ENCODE data around the gene SNX22.

Gene SNX22

DNA sequence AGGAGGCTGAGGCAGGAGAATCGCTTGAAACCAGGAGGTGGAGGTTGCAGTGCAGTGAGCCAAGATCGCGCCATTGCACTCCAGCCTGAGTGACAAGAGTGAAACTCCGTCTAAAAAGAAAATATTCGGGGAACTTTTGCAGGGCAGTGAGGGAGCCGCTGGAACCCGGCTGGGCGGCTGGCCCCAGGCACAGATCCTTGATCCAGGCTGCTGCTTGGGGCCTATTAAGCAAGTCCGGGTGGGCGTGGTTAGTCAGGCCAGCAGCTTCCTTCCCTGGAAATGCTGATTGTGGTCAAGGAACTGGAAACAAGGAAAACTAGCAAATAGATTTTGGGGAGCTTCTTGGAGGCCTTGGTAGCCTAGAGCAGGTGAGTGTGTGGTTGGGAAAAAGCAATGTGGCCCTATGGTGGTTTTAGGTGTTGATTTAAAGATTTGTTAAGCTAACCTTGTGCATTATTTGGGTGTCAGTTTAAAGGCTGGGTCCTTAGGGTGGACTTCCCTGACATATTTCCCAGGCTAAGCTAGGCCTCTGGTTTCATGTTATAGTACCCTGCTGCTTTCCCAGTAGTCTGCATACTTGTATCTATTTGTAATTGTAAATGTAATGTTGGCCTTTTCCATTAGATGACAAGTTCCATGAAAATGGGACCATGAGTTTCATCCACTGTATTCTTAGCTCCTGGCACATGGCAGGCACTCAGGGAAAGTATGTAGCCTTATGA lies 17.7 kb upstream of the SNX22 start:
- peaks cover 46% of the 10 kb centered on the region for H3K36me3 ChIP-seq (ENCODE audit: control insufficient read depth, insufficient read depth, low read length)
- no peak overlapping the region for H3K27ac ChIP-seq (ENCODE audit: insufficient read depth, low read depth, low read length, poor library complexity, severe bottlenecking)
- 92 to 94% methylated on average over 10 of the region's 10 CpGs for WGBS, 2 experiments
- no peaks in the 10 kb centered on the region for H3K27me3 ChIP-seq (ENCODE audit: control insufficient read depth, insufficient read depth, low read length, poor library complexity, severe bottlenecking)
- H3K4me1 ChIP-seq (ENCODE audit: control insufficient read depth, insufficient read depth, low read length) = no peaks in the 10 kb centered on the region
- no peaks in the 10 kb centered on the region for H3K9me3 ChIP-seq (ENCODE audit: control insufficient read depth, low read length)
- H3K4me3 ChIP-seq (ENCODE audit: insufficient read depth, low read depth, low read length) = no peak overlapping the region

DNA sequence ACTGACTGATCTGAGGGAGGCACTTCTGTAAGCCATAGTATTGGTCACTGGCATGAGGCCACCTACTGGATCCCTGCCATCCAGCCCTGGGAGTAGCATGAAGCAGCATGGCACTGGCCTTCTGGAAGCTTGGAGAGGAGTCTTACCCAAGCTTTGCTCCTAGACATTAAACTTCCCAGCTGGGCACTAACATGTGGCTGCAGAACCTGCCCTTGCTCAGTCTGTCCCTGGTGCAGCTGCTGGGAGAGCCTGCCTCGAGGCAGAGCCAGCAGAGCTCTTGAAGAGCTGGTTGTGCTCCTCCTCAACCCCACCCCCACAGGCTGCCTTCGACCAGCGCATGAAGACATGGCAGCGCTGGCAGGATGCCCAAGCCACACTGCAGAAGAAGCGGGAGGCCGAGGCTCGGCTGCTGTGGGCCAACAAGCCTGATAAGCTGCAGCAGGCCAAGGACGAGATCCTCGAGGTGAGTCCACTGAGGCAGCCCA lies 17.1 kb upstream of the SNX22 start:
- WGBS, 2 experiments = 96 to 97% methylated on average over 9 of the region's 9 CpGs

DNA sequence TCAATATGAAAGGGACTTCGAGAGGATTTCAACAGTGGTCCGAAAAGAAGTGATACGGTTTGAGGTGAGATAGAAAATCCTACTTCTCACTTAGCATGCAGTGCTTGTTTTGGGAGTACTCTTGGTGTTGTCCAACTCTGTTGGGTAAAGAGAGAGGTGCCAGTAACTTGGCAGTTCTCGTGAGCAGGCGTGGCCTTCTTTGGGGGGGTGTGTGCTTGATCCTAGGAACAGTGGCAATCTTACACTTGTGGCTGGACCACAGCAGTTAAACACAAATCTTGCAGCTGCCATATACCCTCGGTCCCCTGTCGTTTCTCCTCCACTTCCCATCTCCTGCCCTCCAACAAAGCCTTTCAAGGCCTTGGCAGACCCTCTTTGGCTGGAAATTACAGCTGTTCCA lies 15.2 kb upstream of the SNX22 start:
- H3K9me3 ChIP-seq (ENCODE audit: control insufficient read depth, low read length) = no peaks in the 10 kb centered on the region
- peaks cover 31% of the 10 kb centered on the region for H3K36me3 ChIP-seq (ENCODE audit: control insufficient read depth, insufficient read depth, low read length)
- no peak overlapping the region for H3K4me3 ChIP-seq (ENCODE audit: insufficient read depth, low read depth, low read length)

More for the DNA sequence above, 17.1 kb upstream of the SNX22 start:
- Histone ChIP-seq H3K27ac (ENCODE audit: insufficient read depth, low read depth, low read length, poor library complexity, severe bottlenecking) (no peak overlapping the region), H3K4me3 (ENCODE audit: insufficient read depth, low read depth, low read length) (no peak overlapping the region), H3K4me1 (ENCODE audit: control insufficient read depth, insufficient read depth, low read length) (no peaks in the 10 kb centered on the region), H3K9me3 (ENCODE audit: control insufficient read depth, low read length) (no peaks in the 10 kb centered on the region), H3K27me3 (ENCODE audit: control insufficient read depth, insufficient read depth, low read length, poor library complexity, severe bottlenecking) (no peaks in the 10 kb centered on the region), H3K36me3 (ENCODE audit: control insufficient read depth, insufficient read depth, low read length) (peaks cover 42% of the 10 kb centered on the region)

DNA sequence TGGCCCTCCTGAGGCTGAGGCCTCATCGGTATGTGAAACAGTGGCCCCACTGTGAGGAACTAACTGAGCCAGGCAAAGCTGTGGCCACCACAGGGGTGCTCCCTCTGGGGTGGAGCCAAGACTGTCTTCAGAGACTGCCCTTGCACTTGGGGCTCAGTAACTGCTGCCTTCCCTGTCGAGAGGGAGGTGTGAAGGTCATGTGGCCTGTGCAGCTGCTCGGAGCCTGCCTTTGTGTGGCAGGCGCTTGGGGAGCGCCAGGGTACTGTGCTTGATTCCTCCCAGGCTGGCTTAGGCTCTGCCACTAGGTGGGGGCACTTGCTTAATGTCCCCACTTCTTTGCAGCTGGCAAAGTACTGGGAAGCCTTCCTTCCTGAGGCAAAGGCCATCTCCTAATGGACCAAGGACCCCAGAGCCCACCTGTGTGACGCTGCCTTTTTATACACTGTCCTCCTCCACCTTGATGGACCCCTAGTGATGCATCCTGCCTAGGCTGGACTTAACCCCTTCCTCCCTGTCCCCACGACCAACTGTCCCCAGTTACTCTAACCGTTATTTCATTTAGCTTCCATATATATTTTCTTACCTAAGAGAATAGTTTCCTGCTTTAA lies 14.2 kb upstream of the SNX22 start:
- Histone ChIP-seq H3K9me3 (ENCODE audit: control insufficient read depth, low read length) (no peaks in the 10 kb centered on the region), H3K27me3 (ENCODE audit: control insufficient read depth, insufficient read depth, low read length, poor library complexity, severe bottlenecking) (no peaks in the 10 kb centered on the region), H3K36me3 (ENCODE audit: control insufficient read depth, insufficient read depth, low read length) (peaks cover 27% of the 10 kb centered on the region), H3K4me3 (ENCODE audit: insufficient read depth, low read depth, low read length) (no peak overlapping the region), H3K4me1 (ENCODE audit: control insufficient read depth, insufficient read depth, low read length) (no peaks in the 10 kb centered on the region), H3K27ac (ENCODE audit: insufficient read depth, low read depth, low read length, poor library complexity, severe bottlenecking) (no peak overlapping the region)
- WGBS, 2 experiments = 79 to 83% methylated on average over 8 of the region's 8 CpGs

More for the DNA sequence above, 15.2 kb upstream of the SNX22 start:
- no peak overlapping the region for H3K27ac ChIP-seq (ENCODE audit: insufficient read depth, low read depth, low read length, poor library complexity, severe bottlenecking)
- 92 to 95% methylated on average over 7 of the region's 7 CpGs for WGBS, 2 experiments
- no peaks in the 10 kb centered on the region for H3K4me1 ChIP-seq (ENCODE audit: control insufficient read depth, insufficient read depth, low read length)
- no peaks in the 10 kb centered on the region for H3K27me3 ChIP-seq (ENCODE audit: control insufficient read depth, insufficient read depth, low read length, poor library complexity, severe bottlenecking)

DNA sequence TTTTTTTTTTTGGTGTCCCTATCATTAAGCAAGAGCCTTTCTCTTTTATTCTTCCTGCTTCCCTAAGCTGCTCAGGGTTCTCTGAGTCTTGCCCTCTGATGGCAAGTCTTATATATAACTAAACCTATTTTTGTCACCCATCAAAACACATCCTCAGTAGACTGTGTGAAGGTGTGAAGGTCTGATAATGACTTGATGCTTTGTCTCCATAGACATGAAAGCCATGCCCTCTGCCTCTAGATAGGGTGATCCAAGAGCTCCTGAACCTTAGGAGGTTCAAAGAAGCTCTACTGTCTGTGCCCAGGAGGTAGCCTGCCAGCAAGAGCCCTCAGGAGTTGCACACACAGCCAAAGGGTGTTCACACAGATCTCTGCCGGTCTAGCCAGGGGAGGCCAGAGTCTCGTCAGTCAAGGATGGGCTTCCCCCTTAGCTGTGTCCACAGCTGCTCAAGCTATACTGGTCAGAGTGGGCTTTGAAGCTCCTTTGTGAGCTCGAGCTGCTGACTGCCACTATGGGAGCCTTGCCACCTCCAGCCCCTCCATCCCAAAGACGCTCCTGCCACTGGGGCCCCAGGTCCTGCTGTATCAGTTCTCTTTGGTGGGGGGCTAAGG lies 13.1 kb upstream of the SNX22 start:
- H3K27me3 ChIP-seq (ENCODE audit: control insufficient read depth, insufficient read depth, low read length, poor library complexity, severe bottlenecking) = no peaks in the 10 kb centered on the region
- no peak overlapping the region for H3K4me3 ChIP-seq (ENCODE audit: insufficient read depth, low read depth, low read length)
- H3K27ac ChIP-seq (ENCODE audit: insufficient read depth, low read depth, low read length, poor library complexity, severe bottlenecking) = no peak overlapping the region
- 92 to 93% methylated on average over 4 of the region's 4 CpGs for WGBS, 2 experiments
- peaks cover 27% of the 10 kb centered on the region for H3K36me3 ChIP-seq (ENCODE audit: control insufficient read depth, insufficient read depth, low read length)
- H3K9me3 ChIP-seq (ENCODE audit: control insufficient read depth, low read length) = no peaks in the 10 kb centered on the region
- H3K4me1 ChIP-seq (ENCODE audit: control insufficient read depth, insufficient read depth, low read length) = no peaks in the 10 kb centered on the region

DNA sequence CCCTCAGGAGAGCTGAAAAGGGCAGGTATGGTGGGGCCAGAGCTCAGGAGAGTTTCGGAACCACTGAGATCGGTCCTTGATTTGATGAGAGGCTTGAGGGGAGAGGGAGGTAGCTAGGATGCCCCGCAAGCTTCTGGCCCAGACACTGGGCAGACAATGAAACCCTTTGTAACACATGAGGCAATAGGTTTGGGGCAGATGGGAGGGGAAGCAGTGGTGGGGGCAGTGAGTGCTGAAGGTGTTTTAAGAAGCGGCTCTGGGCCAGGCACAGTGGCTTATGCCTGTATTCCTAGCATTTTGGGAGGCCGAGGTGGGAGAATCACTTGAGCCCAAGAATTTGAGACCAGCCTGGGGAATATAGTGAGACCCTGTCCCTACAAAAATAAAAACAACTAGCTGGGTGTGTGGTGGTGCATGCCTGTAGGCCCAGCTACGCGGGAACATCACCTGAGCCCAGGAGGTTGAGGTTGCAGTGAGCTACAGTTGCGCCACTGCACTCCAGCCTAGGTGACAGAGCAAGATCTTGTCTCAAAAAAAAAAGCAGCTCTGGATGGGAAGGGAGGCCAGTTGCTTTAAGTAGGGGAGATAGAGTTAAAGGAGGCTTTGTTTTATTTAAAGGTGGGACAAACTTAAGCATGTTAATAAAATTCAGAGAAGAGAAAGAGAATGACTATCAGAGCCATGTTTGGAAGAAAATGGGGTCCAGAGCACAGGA lies 9.6 kb upstream of the SNX22 start:
- 96% methylated on average over 8 of the region's 8 CpGs for WGBS, 2 experiments
- no peak overlapping the region for H3K27ac ChIP-seq (ENCODE audit: insufficient read depth, low read depth, low read length, poor library complexity, severe bottlenecking)
- H3K36me3 ChIP-seq (ENCODE audit: control insufficient read depth, insufficient read depth, low read length) = peaks cover 16% of the 10 kb centered on the region
- H3K27me3 ChIP-seq (ENCODE audit: control insufficient read depth, insufficient read depth, low read length, poor library complexity, severe bottlenecking) = no peaks in the 10 kb centered on the region
- no peak overlapping the region for H3K4me3 ChIP-seq (ENCODE audit: insufficient read depth, low read depth, low read length)
- no peaks in the 10 kb centered on the region for H3K9me3 ChIP-seq (ENCODE audit: control insufficient read depth, low read length)
- H3K4me1 ChIP-seq (ENCODE audit: control insufficient read depth, insufficient read depth, low read length) = no peaks in the 10 kb centered on the region

DNA sequence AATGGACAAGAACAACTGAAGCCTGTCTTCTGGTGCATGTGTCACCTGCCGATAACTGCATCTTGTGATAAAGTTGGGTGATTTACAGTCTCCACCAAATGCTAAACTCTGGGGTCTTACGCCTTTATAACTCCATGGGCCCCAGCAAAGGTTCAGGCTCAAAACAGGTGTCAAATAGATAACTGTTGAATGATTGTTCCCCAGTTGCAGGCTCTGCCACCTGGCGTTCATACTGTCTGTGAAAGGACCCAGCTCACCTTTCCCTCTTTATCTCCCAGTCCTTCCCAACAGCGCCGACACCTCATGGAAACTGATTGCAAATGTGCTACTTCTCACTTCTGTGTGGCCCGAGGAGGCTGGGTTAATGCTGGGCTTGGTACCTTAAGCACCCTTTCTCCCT lies 8.3 kb upstream of the SNX22 start:
- Histone ChIP-seq H3K27me3 (ENCODE audit: control insufficient read depth, insufficient read depth, low read length, poor library complexity, severe bottlenecking) (no peaks in the 10 kb centered on the region), H3K4me3 (ENCODE audit: insufficient read depth, low read depth, low read length) (no peak overlapping the region), H3K36me3 (ENCODE audit: control insufficient read depth, insufficient read depth, low read length) (peaks cover 5% of the 10 kb centered on the region), H3K27ac (ENCODE audit: insufficient read depth, low read depth, low read length, poor library complexity, severe bottlenecking) (no peak overlapping the region), H3K9me3 (ENCODE audit: control insufficient read depth, low read length) (no peaks in the 10 kb centered on the region), H3K4me1 (ENCODE audit: control insufficient read depth, insufficient read depth, low read length) (no peaks in the 10 kb centered on the region)
- 92 to 94% methylated on average over 6 of the region's 6 CpGs for WGBS, 2 experiments

DNA sequence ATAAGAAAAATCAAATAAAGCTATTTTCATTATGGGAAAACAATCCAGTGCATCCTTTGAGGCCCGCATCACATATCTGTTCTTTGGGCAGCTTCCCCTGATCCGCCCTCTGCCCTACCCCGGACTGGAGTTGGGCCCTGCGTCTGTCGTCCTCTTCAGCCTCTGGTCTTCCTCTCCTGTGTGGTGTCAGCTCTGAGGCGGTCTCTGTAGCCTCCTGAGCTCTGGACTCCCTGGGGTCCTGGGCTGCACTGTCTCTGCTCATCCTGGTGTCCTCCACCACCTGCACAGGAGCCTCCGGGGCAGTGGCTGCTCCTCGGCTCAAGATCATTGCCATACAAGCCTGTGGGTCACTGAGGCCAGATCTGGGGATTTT lies 7.4 kb upstream of the SNX22 start:
- no peaks in the 10 kb centered on the region for H3K27me3 ChIP-seq (ENCODE audit: control insufficient read depth, insufficient read depth, low read length, poor library complexity, severe bottlenecking)
- no peaks in the 10 kb centered on the region for H3K4me1 ChIP-seq (ENCODE audit: control insufficient read depth, insufficient read depth, low read length)
- no peak overlapping the region for H3K4me3 ChIP-seq (ENCODE audit: insufficient read depth, low read depth, low read length)
- H3K27ac ChIP-seq (ENCODE audit: insufficient read depth, low read depth, low read length, poor library complexity, severe bottlenecking) = no peak overlapping the region
- 87 to 91% methylated on average over 8 of the region's 8 CpGs for WGBS, 2 experiments
- peaks cover 3% of the 10 kb centered on the region for H3K36me3 ChIP-seq (ENCODE audit: control insufficient read depth, insufficient read depth, low read length)
- H3K9me3 ChIP-seq (ENCODE audit: control insufficient read depth, low read length) = no peaks in the 10 kb centered on the region

DNA sequence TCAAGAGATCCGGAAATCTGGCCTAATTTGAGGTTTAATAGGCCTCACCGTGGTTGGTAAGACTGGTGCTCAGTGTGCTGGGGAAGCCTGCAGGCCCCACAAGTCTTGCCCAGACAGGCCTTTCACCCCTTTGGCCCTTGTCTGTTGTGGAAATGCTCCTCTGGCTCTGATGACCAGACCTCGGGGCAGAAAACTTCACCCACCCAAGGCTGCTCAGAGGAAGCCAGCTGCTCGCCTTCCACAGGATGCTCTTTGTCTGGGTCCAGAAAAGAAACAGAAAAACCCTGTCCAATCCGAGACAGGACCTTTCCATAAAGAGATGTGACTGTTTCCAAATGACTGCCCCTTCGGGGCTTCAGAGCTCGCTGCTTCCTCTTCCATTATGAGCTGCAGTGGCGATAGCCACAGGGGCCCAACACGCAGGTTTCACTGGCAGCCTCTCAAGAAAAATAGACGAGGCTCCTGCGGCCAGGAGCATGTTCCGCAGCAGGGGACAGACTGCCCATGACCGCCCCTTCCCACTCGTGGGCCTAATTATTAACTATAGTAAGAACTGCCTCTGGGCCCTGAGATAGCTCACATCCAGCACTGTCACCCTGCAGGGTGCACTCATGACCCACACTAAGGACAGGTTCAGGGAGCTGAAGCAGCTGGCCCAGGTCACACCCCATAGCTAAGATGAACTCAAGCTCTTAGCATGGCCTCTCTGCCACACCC lies 6.8 kb upstream of the SNX22 start:
- no peaks in the 10 kb centered on the region for H3K9me3 ChIP-seq (ENCODE audit: control insufficient read depth, low read length)
- no peak overlapping the region for H3K4me3 ChIP-seq (ENCODE audit: insufficient read depth, low read depth, low read length)
- H3K27me3 ChIP-seq (ENCODE audit: control insufficient read depth, insufficient read depth, low read length, poor library complexity, severe bottlenecking) = peaks cover 1% of the 10 kb centered on the region
- peaks cover 3% of the 10 kb centered on the region for H3K36me3 ChIP-seq (ENCODE audit: control insufficient read depth, insufficient read depth, low read length)
- 90 to 91% methylated on average over 14 of the region's 14 CpGs for WGBS, 2 experiments
- no peak overlapping the region for H3K27ac ChIP-seq (ENCODE audit: insufficient read depth, low read depth, low read length, poor library complexity, severe bottlenecking)
- no peaks in the 10 kb centered on the region for H3K4me1 ChIP-seq (ENCODE audit: control insufficient read depth, insufficient read depth, low read length)

Measured in ectodermal cell (in vitro differentiated cells).